Right lobe of liver (tissue), 4 donors: ENCODE results near the gene CSGALNACT2.

ENCODE experiments used
- POLR2A ChIP-seq: fragments of 450-650 bp; IDR thresholded peaks from one replicate; pipeline ENCODE4 v1.6.1; 2017; ENCODE audit warnings: antibody characterized with exemption, mild to moderate bottlenecking
- TF ChIP-seq, protein P1 (sequence below), 4 donors: fragments of 200-600 bp in 3 of 4; fragments of 450-650 bp in 1 of 4; IDR thresholded peaks; one replicate each; pipeline versions ENCODE4 v1.5.1 to v1.8.0; 2016 to 2022; ENCODE audit warnings: antibody characterized with exemption in 4 of 4, mild to moderate bottlenecking in 2 of 4
- donor health status: DM: no; HTN: no; CAD: no.
- donor health status: DM: no; HTN: no; CAD: no.
- donor health status: DM: no; HTN: yes; CAD: no.

DNA sequence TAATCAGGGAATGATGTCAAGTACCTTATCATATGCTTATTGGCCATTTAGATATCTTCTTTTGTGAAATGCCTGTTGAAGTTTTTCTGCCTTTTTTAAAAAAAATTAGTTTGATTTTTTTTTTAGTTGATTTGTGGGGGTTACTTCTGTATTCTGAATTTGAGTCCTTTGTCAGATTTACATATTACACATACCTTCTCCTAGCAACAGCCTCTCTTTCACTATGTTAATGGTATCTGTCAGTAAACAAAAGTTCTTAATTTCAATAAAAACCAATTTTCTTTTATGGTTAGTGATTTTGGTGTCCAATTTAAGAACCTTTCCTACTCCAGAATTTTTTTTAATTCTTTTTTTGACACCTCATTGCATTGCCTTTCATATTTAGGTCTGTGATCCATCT is 52.0 kb downstream of the CSGALNACT2 start:
- TF ChIP-seq POLR2A, result no peak
- TF ChIP-seq, protein P1, sequence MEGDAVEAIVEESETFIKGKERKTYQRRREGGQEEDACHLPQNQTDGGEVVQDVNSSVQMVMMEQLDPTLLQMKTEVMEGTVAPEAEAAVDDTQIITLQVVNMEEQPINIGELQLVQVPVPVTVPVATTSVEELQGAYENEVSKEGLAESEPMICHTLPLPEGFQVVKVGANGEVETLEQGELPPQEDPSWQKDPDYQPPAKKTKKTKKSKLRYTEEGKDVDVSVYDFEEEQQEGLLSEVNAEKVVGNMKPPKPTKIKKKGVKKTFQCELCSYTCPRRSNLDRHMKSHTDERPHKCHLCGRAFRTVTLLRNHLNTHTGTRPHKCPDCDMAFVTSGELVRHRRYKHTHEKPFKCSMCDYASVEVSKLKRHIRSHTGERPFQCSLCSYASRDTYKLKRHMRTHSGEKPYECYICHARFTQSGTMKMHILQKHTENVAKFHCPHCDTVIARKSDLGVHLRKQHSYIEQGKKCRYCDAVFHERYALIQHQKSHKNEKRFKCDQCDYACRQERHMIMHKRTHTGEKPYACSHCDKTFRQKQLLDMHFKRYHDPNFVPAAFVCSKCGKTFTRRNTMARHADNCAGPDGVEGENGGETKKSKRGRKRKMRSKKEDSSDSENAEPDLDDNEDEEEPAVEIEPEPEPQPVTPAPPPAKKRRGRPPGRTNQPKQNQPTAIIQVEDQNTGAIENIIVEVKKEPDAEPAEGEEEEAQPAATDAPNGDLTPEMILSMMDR (IDR thresholded peaks at IDR 0.05), result no peak
